22Rv1 (cell line): ENCODE results near the gene SNAPC4.

ENCODE experiments used
- H3K27ac ChIP-seq: fragments of 450-650 bp; 2 replicates; pipeline ENCODE4 v1.5.1; 2017
- ZFX ChIP-seq: fragments of 450-650 bp; IDR thresholded peaks from 2 replicates; pipeline ENCODE4 v1.6.1; 2017; ENCODE audit warnings: antibody characterized with exemption, borderline replicate concordance
- TF ChIP-seq, protein P1 (sequence below): fragments of 450-650 bp; IDR thresholded peaks from 2 replicates; pipeline ENCODE4 v1.5.1; 2017; ENCODE audit warnings: mild to moderate bottlenecking

Gene SNAPC4

DNA sequence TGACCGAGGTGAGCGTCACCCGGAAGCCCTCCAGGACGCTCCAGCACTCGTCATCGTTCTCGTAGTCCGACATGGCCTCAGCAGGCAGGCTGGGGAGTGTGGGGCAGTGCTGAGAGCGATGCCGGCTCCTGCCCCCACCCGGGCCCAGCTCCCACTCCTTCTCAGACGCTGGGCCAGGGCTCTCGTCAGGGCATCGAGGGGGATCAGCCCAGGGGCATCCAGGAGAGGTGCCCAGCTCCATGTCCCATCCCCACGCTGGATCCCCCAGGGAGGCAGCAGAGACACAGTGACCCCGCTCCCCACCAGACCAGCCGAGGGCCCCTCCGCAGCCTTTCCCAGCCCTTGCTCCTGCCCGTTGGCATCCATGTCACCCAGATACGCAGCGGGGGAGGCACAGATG lies 28.0 kb downstream of the SNAPC4 start:
- H3K27ac ChIP-seq = no peak overlapping the region
- TF ChIP-seq ZFX = no peak
- TF ChIP-seq, protein P1, sequence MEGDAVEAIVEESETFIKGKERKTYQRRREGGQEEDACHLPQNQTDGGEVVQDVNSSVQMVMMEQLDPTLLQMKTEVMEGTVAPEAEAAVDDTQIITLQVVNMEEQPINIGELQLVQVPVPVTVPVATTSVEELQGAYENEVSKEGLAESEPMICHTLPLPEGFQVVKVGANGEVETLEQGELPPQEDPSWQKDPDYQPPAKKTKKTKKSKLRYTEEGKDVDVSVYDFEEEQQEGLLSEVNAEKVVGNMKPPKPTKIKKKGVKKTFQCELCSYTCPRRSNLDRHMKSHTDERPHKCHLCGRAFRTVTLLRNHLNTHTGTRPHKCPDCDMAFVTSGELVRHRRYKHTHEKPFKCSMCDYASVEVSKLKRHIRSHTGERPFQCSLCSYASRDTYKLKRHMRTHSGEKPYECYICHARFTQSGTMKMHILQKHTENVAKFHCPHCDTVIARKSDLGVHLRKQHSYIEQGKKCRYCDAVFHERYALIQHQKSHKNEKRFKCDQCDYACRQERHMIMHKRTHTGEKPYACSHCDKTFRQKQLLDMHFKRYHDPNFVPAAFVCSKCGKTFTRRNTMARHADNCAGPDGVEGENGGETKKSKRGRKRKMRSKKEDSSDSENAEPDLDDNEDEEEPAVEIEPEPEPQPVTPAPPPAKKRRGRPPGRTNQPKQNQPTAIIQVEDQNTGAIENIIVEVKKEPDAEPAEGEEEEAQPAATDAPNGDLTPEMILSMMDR = no peak

DNA sequence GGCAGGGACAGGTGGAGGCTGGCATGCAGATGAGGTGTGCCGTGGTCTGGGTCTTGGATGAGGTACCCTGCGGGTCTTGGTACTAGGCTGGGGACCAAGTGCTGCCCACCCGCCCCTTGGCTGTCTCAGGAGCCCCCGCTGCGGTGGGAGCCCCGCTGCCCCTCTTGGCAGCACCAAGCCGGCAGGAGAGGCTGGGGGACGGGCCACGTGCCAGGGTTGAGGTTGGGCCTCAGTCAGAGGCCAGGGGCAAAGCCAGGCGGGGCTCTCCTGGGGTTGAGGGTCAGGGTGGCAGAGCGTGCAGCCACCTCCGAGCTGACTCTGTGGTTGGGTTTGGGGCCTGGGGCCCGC lies 28.5 kb downstream of the SNAPC4 start:
- TF ChIP-seq, protein P1 = no peak
- no peak for TF ChIP-seq ZFX
- no peak overlapping the region for H3K27ac ChIP-seq

DNA sequence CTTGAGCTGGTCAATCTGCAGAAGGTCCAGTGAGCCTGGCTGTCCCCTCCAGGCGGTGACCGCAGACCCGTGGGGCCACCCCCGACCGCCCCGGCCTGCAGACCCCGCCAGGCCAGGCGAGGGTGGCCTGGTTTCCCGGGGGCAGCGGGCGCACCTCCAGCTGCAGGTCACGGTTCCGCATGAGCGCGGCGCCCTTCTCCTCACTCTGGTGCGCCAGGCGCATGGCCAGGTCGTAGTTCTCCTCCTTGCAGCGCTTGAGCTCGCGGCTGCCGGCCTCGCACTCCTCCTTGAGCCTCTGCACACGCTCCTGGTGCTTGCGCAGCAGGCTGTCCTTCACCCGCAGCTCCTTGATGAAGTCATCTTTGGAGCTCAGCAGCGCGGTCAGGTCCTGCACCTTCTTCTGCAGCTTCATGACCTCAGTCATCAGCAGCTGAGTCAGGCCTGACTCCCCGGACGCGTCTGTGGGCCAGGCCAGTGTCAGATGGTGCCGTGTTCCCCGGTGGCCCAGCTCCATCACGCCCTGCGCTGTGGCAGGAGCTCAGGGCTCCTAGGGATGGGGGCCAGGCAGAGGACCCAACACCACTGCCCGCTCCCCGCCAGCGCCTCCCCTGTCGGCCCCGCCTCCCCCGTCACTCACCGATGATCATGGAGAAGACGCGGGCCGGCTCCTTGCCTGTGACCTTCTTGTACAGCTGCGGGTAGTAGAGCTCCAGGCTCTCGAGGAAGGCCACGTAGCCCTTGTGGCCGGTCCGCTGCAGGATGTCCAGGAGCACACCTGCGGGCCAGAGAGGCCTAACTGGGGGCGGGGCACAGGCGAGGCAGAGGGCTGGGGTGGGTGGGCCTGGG lies 29.1 kb downstream of the SNAPC4 start:
- no peak overlapping the region for H3K27ac ChIP-seq
- TF ChIP-seq, protein P1 = no peak
- TF ChIP-seq ZFX = no peak

DNA sequence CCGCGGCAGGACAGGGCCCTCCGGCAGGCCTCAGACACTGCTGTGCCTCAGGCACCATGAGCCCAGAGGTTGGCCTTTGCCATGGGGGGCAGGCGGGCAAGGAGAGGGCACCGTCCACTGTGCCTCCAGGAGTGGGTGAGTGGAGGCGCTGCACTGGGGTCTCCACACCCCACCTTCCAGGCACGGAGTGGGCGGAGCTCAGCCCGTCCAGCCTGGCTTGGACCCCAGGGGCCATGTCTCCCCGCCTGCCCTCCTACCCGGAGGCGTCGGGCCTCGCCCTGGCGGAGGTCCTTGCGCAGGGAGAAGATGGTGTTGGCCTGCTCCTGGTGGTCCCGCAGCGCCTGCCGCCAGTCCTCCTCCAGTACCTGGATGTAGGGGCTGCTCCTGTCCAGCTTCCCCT lies 29.9 kb downstream of the SNAPC4 start:
- TF ChIP-seq, protein P1 = no peak
- TF ChIP-seq ZFX = no peak
- H3K27ac ChIP-seq = no peak overlapping the region

DNA sequence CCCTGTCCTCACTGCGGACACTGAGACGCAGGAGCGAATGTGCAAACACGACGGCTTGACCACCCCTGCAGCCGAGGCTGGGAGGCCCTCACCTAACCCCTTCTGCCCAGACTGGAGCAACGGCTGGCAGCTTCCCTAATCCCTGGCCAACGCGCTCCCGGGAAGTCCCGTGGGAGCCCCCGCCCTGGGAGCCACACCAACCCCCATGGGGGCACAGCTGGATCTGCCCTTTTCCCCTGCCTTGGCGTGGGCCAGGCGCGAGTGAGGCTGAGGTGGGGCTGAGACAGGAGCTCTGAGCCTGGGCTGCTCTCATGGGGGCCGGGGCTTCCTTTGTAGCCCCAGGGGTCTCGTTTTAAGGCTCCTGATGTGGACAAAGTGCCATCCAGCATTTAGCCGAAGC lies 31.8 kb downstream of the SNAPC4 start:
- TF ChIP-seq, protein P1 = no peak
- TF ChIP-seq ZFX = no peak
- no peak overlapping the region for H3K27ac ChIP-seq

DNA sequence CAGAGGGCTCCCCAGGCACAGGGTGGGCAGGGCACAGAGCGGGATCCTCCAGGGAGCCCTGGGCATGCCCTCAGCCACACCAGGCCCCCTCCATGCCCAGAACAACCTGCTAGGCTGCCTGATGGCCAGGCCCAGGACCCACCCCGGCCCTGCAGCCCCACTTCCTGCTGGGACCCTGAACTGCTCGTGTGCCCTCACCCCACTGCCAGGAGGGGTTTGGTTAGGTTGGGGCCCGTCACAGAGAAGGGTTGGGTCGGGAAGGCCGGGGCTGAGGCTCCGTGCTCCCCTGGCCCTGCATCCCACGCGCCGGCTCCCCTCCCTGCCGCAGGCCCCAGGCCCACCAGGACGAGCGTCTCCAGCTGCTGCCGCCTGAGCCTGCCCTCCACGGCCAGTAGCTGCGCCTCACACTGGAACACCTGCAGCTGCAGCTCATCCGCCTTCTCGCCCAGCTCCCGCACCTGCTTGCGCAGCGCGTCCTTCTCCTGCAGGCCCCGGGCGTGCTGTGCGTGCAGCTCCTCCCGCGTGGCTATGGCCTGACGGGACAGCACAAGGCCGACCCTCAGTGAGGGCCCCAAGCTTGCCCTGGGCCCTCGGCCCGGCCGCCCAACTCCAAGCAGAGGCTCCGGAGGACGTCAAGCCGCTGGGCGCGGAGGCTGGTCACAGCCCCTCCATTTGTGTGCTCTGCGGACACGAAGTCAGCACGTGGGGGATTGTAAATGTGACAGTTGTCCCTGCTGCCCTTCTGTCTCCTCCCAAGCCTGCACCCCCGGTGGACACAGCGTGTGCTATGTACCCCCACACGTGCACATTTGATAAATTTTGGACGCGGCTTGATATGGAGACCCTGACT lies 32.4 kb downstream of the SNAPC4 start:
- TF ChIP-seq, protein P1 = no peak
- TF ChIP-seq ZFX = no peak
- no peak overlapping the region for H3K27ac ChIP-seq

DNA sequence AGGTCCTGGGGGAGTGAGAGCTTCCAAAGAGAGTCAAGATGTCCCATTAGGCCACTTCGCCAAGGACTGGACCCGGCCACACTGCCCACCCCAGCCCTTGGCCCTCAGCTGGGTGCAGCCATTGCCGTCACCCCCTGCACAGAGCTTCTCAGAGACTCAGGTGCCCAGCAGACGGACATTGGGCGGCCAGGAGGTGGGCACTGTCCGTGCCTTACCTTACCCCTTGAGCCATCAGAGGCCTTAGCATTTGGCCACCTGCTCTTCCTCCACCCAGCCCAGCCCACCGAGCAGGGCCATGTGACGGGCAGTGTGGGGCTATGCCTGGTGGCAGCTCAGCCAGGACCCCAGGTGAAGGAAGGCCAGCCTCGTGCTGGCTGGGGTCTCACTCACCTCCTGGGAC lies 33.1 kb downstream of the SNAPC4 start:
- no peak overlapping the region for H3K27ac ChIP-seq
- no peak for TF ChIP-seq ZFX
- TF ChIP-seq, protein P1 = no peak
